Measurements from ENCODE around the gene KRTAP2-4.
"Not testable (repeated sequence)": the region's sequence is repeated elsewhere in the genome, so short reads cannot be mapped to it uniquely, and the experiment has no call there.

DNA sequence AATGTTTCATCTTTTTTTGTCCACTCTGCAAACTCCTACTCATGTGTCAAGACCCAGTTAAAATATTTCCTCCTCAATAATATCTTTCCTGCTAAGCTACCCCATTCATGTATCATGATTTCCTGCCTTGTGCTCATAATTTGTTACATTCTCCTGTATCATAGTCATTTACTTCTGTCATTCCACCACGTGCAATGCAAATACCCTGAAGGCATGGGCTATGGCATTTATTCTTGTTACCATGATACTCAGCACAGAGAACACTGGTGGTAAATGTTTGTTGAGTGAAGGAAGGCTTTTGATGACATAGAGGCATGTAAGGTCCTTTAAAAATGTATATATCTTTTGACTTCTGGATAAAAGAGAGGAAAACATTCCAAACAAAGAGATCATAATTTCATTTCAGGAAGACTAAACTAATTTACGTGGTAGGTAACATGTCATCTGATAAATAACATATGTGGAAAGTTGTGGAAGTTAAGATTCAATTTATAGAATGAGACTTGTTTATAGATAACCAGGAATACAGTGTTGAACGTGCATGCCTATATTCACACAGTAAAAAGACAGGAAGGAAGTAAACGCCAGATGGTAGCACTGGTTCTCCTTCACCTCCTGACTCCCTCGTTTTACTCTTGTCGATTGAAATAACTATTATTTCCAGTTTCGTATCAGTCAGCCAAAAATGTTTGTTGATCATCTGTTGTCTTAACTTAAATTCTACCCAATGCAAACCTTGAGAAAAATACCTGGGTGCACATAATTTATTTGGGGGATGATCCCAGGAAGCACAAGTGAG is 34.2 kb upstream of the KRTAP2-4 start:
- TF ChIP-seq POLR2A, POLR2AphosphoS5 (IDR thresholded peaks at IDR 0.05): not testable (repeated sequence)
- TF ChIP-seq, protein P1, sequence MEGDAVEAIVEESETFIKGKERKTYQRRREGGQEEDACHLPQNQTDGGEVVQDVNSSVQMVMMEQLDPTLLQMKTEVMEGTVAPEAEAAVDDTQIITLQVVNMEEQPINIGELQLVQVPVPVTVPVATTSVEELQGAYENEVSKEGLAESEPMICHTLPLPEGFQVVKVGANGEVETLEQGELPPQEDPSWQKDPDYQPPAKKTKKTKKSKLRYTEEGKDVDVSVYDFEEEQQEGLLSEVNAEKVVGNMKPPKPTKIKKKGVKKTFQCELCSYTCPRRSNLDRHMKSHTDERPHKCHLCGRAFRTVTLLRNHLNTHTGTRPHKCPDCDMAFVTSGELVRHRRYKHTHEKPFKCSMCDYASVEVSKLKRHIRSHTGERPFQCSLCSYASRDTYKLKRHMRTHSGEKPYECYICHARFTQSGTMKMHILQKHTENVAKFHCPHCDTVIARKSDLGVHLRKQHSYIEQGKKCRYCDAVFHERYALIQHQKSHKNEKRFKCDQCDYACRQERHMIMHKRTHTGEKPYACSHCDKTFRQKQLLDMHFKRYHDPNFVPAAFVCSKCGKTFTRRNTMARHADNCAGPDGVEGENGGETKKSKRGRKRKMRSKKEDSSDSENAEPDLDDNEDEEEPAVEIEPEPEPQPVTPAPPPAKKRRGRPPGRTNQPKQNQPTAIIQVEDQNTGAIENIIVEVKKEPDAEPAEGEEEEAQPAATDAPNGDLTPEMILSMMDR (IDR thresholded peaks at IDR 0.05): not testable (repeated sequence)
